ENCODE results near the gene SLC25A11. TPM values are rescaled to one million over a fixed set of nuclear protein-coding genes. Genes with fewer than 3 reads are reported as not detected.
"Not testable (repeated sequence)": the region's sequence is repeated elsewhere in the genome, so short reads cannot be mapped to it uniquely, and the experiment has no call there.

The SLC25A11 gene
- total and polyA plus RNA-seq, 2 donors (not counting 1 experiment from before 2014, with no cell fraction given) = 32.3 to 44.4 TPM

GRCh38 chr17:4928881-4929280 lies 11.0 kb downstream of the SLC25A11 start:
- H3K9ac ChIP-seq (ENCODE audit: low read length) = no peak overlapping the region
- intact Hi-C loops (cut with micrococcal nuclease) = no loop called here
- H3K36me3 ChIP-seq (replicated peaks in 1 of 2; ENCODE audit: control extremely low read depth in 1 of 2, control insufficient read depth in 1 of 2, extremely low read depth in 1 of 2, insufficient read depth in 2 of 2, low read length in 1 of 2) = no peaks in the 10 kb centered on the region
- no peak overlapping the region for H3K4me3 ChIP-seq (ENCODE audit: control extremely low read depth in 1 of 5, extremely low read depth in 1 of 5, insufficient read depth in 1 of 5, low read depth in 2 of 5, low read length in 4 of 5)
- no peak overlapping the region for H3K4me2 ChIP-seq (replicated peaks; ENCODE audit: low read depth, low read length, poor library complexity, severe bottlenecking)
- H3K4me1 ChIP-seq (ENCODE audit: control insufficient read depth in 2 of 2, insufficient read depth in 2 of 2, low read length in 2 of 2) = peaks cover 6 to 10% of the 10 kb centered on the region in 2 donors
- Mint-ChIP-seq H3K4me3 (no peak overlapping the region), H3K27ac (no peak overlapping the region), H3K27me3 (peaks cover 8% of the 10 kb centered on the region), H3K4me1 (peaks cover 17% of the 10 kb centered on the region), H3K9me3 (ENCODE audit: insufficient read depth) (no peaks in the 10 kb centered on the region)
- no peak overlapping the region for H2AFZ ChIP-seq (ENCODE audit: insufficient read depth, low read depth, low read length, poor library complexity, severe bottlenecking)
- peaks cover 0 to 12% (median 3%) of the 10 kb centered on the region in 4 experiments for H3K27me3 ChIP-seq (replicated peaks in 1 of 4; ENCODE audit: control extremely low read depth in 1 of 4, control insufficient read depth in 3 of 4, insufficient read depth in 4 of 4, low read length in 3 of 4)
- H3K79me2 ChIP-seq (ENCODE audit: control insufficient read depth, insufficient read depth, low read length) = no peaks in the 10 kb centered on the region
- POLR2A ChIA-PET = no interaction called here
- 98% methylated on average over 7 of the region's 18 CpGs for WGBS (ENCODE audit: insufficient coverage)
- TF ChIP-seq EZH2 (IDR thresholded peaks at IDR 0.05; ENCODE audit: borderline replicate concordance, insufficient read depth, low read depth, low read length, poor library complexity, severe bottlenecking) = no peak
- no peak for TF ChIP-seq CTCF (IDR thresholded peaks at IDR 0.05)
- ATAC-seq (ENCODE audit: low read depth) = no peak
- CTCF ChIA-PET = no interaction called here
- H3K27ac ChIP-seq (ENCODE audit: low read length in 2 of 2) = no peak overlapping the region
- no peak for DNase-seq
- no peaks in the 10 kb centered on the region for H4K20me1 ChIP-seq (ENCODE audit: control insufficient read depth, insufficient read depth, low read length, poor library complexity, severe bottlenecking)
- H3K9me3 ChIP-seq (ENCODE audit: control extremely low read depth in 1 of 3, control insufficient read depth in 2 of 3, insufficient read depth in 1 of 3, low read length in 2 of 3) = no peaks in the 10 kb centered on the region

GRCh38 chr17:4926577-4927335 lies 13.1 kb downstream of the SLC25A11 start:
- H3K27me3 ChIP-seq (replicated peaks in 1 of 4; ENCODE audit: control extremely low read depth in 1 of 4, control insufficient read depth in 3 of 4, insufficient read depth in 4 of 4, low read length in 3 of 4); H2AFZ ChIP-seq (ENCODE audit: insufficient read depth, low read depth, low read length, poor library complexity, severe bottlenecking); H3K9ac ChIP-seq (ENCODE audit: low read length); H3K4me3 ChIP-seq (ENCODE audit: control extremely low read depth in 1 of 5, extremely low read depth in 1 of 5, insufficient read depth in 1 of 5, low read depth in 2 of 5, low read length in 4 of 5); H3K4me3 Mint-ChIP-seq; H3K4me1 Mint-ChIP-seq; H3K4me1 ChIP-seq (ENCODE audit: control insufficient read depth in 2 of 2, insufficient read depth in 2 of 2, low read length in 2 of 2); intact Hi-C loops (cut with micrococcal nuclease); H3K27ac ChIP-seq (ENCODE audit: low read length in 2 of 2); CTCF ChIA-PET; H3K79me2 ChIP-seq (ENCODE audit: control insufficient read depth, insufficient read depth, low read length); H3K9me3 Mint-ChIP-seq (ENCODE audit: insufficient read depth); ATAC-seq (ENCODE audit: low read depth); H3K27ac Mint-ChIP-seq; H4K20me1 ChIP-seq (ENCODE audit: control insufficient read depth, insufficient read depth, low read length, poor library complexity, severe bottlenecking); H3K36me3 ChIP-seq (replicated peaks in 1 of 2; ENCODE audit: control extremely low read depth in 1 of 2, control insufficient read depth in 1 of 2, extremely low read depth in 1 of 2, insufficient read depth in 2 of 2, low read length in 1 of 2); H3K9me3 ChIP-seq (ENCODE audit: control extremely low read depth in 1 of 3, control insufficient read depth in 2 of 3, insufficient read depth in 1 of 3, low read length in 2 of 3); H3K4me2 ChIP-seq (replicated peaks; ENCODE audit: low read depth, low read length, poor library complexity, severe bottlenecking); H3K27me3 Mint-ChIP-seq; DNase-seq: not testable (repeated sequence)
- 98% methylated on average over 12 of the region's 24 CpGs for WGBS (ENCODE audit: insufficient coverage)
- POLR2A ChIA-PET = interaction anchor here (0.7 kb wide), 1 partner anchor 41 kb away, joined by 3 read pairs; no protein-coding TSS in a partner anchor

All from B cell (primary cell).